Inferior parietal cortex (tissue), 1 donor: ENCODE data around the gene PGBD5.

ENCODE experiments used
- DNase-seq: peaks from one replicate; pipeline ENCODE4 v3.0.0-alpha.2; 2016; ENCODE audit errors: extremely low spot score

The PGBD5 gene

DNA sequence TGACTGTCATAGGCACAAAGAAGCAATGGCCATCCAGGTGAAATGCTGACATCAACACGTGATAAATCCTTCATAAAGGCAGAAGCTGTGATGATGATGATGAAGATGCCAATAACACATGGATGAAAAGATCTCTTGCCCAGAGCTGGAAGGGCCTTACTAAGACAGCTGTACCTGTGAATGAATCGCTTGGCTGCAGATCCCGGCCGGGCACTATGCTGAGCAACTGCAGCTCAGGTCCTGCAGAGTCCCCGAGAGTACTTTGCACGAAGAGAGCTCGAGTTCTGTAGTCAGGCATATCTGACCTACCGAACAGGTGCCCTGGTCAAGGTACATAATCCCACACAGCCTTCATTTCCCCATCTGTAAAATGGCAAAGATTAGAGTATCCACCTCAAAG is 48.8 kb downstream of the PGBD5 start:
- DNase-seq, result no peak

DNA sequence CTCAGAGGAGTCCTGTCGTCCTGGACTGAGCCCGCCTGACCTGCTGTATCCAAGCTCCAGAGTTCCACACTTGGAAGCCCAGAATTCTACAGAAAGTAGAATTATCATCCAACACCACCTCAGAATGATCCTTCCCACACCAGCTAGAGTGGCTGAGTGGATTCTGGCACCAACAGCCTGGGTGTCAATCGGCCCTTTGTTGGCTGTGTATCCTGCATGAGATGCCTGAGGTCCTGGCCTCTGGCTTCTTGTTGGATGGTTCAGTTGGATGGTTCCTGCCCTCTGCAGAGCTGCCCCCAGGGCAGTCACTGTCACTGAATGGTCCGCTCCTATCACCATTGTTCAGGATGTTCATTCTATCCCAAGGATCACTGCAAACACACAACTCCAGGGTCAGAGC is 49.8 kb downstream of the PGBD5 start:
- no peak for DNase-seq

DNA sequence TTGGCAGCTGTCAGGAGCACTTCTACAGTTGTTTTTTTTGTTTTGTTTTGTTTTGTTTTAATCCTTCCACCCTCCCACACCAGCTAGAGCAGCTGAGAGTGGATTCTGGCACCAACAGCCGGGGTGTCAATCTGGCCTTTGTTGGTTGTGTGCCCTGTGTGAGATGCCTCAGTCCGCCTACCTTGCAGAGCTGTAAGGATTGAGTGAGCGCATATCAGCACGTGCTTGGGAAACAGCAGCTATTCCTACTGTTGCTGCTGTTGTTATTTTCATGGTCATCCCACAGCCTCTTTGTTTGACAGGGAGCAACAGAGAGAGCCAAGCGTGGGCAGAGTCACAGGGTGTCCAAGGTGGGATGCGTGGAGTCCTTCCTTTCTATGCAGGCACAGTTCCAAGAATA is 50.4 kb downstream of the PGBD5 start:
- no peak for DNase-seq

DNA sequence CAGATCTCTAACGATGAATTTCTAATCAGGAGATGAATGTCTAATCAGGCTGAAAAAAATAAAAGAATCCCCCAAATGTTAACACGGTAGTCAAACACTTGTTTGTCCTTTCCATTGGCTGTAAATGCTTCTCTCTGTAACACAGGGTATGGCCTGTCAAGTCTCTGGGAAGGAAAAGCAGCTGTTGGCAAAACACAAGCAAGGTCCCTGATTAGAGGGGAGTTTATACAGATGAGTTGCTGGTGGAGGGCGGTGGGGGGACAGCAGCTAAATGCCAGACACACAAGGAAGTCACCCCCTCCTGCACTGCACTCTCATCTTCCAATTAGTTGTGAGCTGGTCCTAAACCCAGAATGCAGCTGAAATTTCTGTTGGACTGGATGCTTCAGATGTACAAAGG is 51.0 kb downstream of the PGBD5 start:
- no peak for DNase-seq

DNA sequence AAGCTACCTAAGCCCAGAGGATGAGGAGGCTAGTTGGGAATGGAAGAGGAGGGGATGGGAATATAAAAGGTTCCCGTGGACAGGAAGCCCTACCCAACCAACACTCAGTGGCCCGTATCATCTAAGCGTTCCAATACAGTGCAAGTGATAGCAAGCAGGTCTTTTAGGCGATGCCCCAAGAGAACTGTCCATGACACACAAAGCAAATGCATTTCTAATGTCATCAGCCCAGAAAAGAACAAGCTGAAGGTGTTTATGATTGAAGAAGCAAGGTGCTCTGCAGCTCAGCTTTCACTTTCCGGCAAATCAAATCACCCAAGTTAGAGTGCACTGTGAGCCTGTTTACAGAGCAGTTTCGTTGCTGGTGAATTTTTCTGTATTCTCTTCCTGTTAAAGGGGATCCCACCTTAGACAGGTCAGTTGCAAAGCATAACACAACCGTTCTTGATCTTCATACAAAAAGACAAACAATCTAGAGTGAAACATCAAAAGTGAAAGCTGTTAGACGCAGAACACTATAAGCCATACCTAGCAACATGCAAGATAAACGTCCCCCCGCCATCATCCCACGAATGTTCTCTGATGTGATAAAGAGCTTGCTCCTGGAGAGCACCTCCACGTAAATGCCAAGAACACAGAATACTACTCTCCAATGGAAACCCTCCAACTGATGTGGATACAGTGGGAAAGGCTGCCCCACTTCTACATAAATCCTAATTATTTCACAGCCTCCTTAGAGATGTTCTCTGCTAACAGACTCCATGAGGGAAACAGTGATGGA is 54.0 kb downstream of the PGBD5 start:
- DNase-seq, result no peak

DNA sequence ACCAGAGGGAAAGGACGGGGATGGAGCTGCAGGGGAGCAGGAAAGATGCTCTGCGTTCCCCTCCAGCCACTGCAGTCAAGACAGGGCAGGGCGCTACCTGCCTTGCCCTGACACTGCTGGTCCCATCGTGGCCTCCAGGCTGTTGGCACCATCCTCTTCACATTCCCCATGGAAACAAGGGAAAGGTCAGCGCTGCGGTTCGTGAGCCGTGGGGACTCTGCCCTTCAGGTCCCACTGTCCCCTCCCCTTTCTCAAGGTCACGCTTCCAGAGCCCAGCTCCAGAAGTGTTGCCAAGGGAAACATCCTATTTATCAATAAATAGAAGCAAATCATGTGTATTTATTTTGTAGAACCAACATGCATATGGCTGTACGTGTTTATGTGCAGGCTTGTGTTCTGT is 56.0 kb downstream of the PGBD5 start:
- no peak for DNase-seq

DNA sequence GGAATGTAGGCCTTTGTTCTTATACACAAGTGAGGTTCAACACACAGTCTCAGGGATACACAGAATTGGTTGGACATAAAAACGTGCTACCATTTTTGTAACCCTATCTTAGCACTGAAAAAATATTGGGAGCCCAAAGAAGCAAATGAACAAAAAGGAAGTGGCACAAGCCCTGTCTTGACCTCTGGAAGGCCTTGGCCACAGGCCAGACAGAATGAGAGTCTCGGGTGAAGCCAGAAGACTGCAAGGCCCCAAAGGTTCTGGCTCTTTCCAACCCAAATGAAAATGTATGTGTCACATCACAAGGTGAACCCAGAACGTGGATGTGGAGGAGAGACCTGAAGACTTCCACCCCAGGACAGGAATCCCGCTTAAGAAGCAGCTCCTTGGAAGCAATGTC is 57.3 kb downstream of the PGBD5 start:
- DNase-seq, result no peak

DNA sequence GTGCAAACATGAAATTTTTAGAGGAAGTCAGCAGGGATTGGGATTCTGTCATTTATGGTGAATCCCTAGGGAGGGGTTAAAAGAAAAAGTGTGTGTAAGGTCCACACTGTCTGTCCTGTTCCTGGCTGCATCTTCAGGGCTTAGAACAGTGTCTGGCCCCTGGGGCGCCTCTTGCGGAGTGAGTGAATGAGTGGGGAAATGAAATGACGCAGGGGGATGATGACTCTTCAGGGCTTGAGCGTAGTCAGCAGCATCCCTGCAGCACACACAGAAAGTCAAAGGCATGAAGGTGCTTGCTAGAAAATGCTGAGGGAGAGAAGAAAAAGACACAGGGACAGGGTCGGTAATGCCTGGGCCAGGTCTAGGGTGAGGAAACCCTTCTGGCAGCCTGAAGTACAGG is 57.8 kb downstream of the PGBD5 start:
- DNase-seq, result no peak

DNA sequence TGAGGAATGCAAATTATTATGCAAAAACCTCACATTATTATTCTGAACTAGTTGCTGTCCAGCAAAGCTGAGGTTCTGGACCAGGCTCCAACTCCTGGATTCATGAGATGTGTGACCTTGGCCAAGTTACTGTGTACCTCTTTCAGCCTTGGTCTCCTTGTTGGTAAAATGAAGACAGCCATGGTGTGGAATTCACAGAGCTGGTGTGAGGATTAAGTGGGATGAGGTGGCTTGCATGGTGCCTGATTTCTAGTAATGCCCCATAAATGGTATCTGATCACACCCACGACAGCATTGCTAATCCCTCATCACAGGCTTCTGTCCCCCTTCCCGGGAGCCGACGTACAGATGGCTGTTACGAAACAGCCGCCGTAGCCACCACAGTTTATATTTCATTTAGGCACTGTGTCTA is 59.6 kb downstream of the PGBD5 start:
- no peak for DNase-seq

DNA sequence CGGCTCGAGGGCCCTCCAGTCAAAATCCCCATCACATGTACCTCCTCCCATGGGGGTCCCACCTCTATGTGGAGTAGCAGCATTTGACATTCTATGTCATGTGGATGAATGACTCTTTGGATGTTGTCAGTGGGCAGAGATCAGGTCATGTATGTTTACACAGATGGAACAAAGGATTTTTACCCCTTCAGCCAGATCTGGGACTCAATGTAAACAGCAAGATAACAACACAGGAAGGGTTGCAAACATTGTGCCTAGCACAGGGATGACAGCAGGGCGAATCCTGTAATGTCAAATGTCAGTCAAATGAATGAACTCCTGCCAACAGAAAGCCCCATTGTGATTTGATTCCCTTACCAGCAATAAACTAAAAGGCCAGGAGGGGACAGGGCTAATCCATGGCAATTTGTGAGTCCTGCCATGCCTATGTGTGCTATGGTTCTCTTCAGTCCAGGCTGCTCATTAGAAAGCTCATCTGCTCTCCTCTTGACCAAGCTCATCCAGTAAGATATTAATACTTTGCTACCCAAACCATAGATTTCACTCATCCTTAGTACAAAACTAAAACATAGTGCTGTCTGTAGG is 60.3 kb downstream of the PGBD5 start:
- DNase-seq, result no peak

DNA sequence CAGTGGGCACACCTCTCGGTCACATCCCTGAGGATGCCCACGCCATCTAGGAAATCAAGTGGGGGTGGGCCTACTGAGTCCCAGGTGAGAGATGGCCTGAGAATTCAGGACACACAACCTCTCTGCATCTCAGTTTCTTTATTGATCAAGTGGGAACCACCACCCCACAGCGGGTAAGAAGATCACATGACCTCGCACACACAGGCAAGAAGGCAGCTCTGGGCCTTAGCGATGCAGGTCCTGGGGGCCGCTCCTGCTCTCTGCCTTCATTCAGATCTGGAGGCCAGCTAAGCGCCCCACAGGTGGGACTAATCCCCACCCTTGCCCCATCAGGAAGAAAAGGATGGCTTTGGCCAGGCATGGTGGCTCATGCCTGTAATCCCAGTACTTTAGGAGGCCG is 63.2 kb downstream of the PGBD5 start:
- no peak for DNase-seq

DNA sequence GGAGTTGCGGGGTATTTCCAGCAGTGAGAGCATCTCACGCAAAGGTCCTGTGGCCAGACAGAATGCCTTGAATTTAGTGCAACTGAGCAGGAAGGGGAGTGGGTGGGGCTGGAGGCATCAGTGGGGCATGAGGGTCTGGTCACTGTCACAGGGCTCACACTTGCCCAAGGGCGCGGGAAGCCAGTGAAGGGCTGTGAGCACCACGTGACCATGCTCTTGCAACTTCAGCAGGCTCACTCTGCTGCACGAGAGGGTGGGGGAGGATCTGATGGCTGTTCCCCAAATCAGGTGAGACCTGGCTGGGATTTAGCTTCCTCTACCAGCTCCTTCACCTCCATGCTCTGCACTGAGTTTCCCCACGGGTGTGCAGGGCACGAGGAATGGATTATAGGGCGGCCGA is 64.2 kb downstream of the PGBD5 start:
- DNase-seq, result no peak

DNA sequence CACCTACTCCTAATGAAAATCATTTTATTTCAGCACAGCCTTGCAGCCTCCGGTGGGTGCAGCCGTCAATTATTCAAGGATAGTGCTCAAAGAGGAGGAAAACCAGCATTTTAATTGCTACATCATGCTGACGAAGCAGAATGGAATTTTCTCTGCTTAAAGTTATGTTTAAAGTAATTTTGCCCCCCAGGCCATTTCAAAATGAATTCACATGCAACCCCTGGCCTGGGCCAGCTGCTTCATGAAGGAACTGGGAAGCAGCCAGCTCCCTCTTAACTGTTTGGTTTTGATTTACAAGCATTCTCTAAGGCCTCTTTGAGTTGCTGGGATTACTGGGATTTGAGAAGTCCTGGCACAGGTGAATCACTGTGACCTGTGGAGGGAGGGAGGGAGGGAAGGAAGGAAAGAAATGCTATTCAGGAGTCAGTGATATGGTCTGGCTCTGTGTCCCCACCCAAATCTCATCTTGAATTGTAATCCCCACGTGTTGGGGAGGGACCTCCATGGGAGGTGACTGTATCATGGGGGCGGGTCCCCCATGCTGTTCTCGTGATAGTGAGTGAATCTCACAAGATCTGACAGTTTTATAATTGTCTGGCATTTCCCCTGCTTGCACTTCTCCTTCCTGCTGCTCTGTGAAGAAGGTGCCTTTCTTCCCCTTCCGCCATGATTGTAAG is 66.0 kb downstream of the PGBD5 start:
- DNase-seq, result no peak

DNA sequence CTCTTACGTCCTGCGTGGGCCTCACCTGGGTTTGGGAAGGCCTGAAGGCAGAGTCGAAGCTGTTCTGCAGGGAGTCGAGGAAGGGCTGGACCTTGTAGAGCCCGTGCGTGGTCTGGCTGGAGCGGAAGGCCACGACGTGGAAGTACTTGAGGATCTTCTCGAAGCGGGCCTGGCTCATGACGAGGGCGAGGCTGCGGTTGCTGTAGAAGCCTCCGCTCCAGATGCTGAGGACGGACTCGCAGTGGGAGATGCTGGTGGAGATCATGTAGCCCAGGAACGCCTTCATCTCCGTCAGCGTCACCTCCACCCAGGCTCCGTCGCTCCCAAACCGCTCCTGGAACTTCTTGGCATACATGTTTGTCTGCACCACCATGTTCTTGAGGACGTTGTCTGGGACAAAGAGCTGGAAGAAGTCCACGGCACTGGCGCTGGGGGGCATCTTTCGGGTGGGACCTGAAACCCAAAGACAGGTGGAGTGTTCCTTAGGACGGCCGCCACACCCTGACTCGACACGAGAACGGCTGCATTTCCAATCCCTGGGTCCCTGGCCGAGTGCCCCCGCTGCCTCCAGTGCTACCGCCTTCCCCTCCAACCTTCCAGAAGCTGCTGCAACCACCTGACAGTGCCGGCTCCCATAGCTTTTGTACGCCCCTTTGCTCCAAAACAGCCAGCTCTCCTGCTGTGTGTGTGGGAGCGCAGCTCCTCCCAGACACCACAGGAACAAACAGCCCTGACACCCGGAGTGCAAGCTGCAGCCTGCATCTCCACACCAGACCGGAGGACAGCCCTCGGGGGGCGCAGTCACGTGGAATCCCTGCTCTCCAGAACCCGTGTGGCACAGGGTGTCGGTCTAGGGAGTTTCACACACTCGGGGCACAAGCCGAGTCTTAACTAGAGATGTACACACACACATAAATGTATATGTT is 69.0 kb downstream of the PGBD5 start:
- no peak for DNase-seq

DNA sequence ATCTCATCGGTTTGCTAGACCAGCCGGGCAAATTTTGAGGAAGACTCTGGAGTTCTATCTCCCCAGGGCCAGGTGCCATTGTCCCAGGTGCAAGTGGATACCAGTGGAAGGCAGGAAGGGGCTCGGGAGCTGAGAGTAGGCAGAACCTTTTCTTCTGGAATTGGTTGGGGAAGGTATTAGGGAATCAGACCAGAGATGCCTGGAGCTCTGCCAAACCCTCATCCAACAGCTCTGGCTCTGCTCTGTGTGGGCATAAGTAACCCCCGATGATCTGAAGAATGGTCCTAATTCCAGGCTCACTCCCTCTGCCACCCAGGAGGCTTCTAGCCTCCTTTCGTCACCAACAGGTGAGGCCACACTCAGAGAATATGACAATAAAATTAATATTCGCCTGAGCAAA is 69.9 kb downstream of the PGBD5 start:
- DNase-seq, result no peak

DNA sequence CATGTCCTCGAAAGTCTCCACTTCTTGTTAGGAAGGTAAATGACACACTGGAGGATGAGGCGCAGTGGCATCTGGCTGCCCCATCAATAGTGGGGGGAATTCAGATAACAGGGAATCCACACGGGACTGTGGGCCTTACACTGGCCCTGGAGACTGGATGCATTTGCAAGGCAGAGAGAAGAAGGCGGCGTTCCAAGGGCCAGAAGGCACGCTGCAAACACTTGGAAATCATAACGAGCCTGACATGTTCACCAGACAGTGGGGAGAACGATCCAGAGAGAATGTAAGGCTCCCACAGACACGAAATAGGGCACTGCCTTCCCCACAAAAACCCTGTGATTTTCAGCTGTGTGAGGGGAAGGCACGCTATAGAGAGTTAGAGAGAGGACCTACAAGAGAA is 70.5 kb downstream of the PGBD5 start:
- DNase-seq, result no peak

DNA sequence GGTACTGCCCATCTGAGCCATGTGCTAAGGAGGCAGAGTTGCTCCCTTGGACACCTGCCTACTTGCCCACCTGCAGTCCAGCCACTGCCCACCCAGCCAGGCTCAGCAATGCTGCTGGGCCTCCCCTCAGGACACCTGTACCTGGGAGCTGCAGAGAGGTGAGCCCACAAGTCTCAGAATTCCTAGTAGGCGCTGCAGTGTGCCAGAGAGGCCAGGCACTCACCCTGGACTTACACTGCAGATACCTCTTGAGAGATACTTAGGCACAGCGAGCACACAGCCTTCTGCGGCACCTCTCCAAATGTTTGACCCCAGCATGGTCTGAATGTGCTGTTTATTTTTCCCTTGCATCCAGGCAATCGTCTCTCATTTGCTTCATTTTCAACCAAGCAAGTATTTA is 71.0 kb downstream of the PGBD5 start:
- no peak for DNase-seq

DNA sequence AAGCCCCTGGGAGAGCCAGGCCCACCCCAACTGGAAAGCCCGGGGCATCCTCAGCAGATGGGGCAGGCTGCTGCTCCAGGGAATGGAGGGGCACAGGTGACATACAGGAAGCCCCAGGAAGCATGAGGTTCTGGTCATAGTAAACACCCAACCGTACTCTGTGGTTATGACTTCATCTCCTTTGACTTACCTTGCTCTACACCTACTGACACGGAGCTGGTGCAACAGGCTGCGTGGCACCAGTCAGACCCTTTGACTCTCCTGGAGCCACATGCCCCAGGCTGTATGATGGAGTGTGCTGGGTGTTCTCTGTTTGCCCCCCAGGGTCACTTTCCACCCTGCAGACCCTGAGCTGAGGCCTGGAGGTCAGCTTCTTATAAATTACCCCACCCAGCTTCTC is 72.1 kb downstream of the PGBD5 start:
- DNase-seq, result no peak

DNA sequence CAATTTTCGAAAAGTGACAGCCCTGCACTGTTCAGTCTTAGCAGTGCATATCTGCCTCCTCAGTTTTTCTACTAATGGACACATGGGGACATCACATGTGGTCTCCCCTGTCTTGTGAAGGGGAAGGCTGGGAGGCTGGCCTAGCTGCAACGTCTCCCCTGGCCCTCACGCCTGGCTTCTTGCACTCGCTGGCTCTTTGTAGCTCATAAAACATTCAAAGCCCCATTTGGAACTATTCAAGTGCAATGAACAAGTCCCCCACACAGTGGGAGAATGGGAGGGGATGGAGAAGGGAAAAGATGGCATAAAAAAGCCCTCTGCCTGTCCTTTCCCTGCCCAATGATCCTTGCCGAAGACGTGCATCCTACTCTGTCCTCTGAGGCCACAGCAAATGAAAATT is 73.6 kb downstream of the PGBD5 start:
- DNase-seq, result no peak

DNA sequence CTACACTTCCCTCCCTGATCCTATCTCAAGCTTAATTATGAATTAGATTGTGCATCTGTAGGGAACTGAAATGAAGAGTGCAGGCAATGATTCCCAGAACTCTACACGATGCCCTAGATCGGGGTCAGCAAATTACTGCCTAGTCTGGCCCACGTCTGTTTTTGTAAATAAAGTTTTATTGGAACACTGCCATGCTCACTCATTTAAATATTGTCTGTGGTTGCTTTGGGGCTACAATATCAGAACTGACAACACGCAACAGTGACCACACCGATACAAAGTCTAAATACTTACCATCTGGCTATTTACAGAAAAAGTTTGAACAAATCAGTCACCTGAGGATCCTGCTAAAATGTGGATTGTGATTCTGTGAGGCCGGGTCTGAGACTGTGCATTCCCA is 74.1 kb downstream of the PGBD5 start:
- DNase-seq, result no peak

DNA sequence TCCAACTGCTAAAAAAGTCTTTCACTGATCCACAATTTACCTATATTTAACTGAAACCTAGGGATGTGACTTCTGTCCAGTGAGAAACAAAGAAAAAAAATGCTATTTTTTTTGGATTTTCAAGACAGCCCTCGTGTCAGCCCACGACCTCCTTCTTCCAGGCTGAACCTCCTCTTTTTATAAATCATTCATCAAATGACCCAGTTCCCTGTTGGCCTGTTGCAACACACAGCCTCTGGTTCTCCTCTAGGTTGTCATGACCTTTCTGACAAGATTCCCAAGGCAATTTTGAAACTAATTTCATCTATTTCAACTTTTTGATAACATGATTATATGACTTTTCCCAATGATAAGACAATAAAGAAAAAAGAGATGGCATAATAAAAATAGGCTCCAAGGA is 74.6 kb downstream of the PGBD5 start:
- DNase-seq, result no peak

DNA sequence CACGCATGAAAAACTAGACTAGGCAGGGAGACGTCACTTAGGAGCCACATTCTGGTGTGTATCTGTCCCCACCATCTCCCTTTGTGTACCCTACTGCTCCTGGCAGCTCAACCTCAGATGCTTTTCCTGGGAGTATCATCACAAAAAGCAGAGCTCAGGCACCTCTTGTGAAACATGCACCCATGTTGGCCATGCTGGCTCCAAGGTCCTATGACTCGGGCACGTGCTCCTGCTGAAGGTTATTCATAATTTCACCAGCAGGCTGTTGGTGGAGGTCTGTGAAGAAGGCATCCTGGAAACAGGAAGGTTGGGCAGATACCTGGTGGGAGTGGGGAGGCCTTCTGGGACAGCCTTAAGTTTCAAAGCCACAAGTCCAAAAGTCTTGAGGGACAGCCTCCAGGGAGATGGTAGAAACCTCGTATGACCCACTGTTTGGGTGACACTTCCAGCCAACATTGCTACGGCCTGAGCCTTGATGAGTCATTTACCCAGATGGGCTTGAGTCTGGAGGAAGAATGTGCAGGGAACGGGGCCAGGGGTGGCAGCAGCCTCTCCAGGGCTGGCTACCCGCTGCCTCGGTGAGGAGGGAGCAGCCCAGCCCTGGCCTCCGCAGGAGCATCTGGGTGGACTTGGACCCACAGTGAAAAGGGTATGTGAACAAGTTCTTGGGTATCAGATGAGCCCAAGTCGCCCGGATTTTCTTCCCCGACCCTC is 75.8 kb downstream of the PGBD5 start:
- no peak for DNase-seq
